Chondrocyte (in vitro differentiated cells): Measurements from ENCODE around the gene P2RY12. TPM values are rescaled to one million over a fixed set of nuclear protein-coding genes. Genes with fewer than 3 reads are reported as not detected.
A peak's percentile ranks its signal among the peaks of the same experiment; 100 is the strongest.

Source experiments
- DNase-seq: peaks from one replicate; pipeline ENCODE4 v3.0.0; 2021; ENCODE audit warnings: mixed read lengths, low spot score
- H3K27ac Mint-ChIP-seq: one replicate; pipeline ENCODE4 v1.8.0; 2021; ENCODE audit warnings: mild to moderate bottlenecking, moderate library complexity, mixed read lengths; ENCODE audit not compliant: unreplicated experiment
- H3K27me3 Mint-ChIP-seq: 2 replicates; pipeline ENCODE4 v1.8.0; 2021; ENCODE audit warnings: low read depth, mixed read lengths
- H3K36me3 Mint-ChIP-seq: 2 replicates; pipeline ENCODE4 v1.8.0; 2021; ENCODE audit warnings: low read depth, mixed read lengths
- H3K4me1 Mint-ChIP-seq: 2 replicates; pipeline ENCODE4 v1.8.0; 2021; ENCODE audit warnings: low read depth, mild to moderate bottlenecking, mixed read lengths
- H3K4me3 Mint-ChIP-seq: one replicate; pipeline ENCODE4 v1.8.0; 2021; ENCODE audit warnings: mild to moderate bottlenecking, moderate library complexity, mixed read lengths; ENCODE audit not compliant: unreplicated experiment
- H3K9me3 Mint-ChIP-seq: 2 replicates; pipeline ENCODE4 v1.8.0; 2021; ENCODE audit warnings: low read depth, mixed read lengths
- CTCF ChIP-seq: fragments of 200-600 bp; sonication (generic); IDR thresholded peaks from 2 replicates; pipeline ENCODE4 v1.5.0; 2021; ENCODE audit warnings: antibody characterized with exemption, mild to moderate bottlenecking, moderate library complexity
- total RNA-seq: library from RNA; stranded (reverse); gene quantifications from 3 replicates; pipeline ENCODE4 v1.2.1, GENCODE V29; 2021

P2RY12 gene
- total RNA-seq, 1 donor from 2014 or later = not detected

- no peaks in the 10 kb centered on the region for H3K36me3 Mint-ChIP-seq
- no peak overlapping the region for H3K4me3 Mint-ChIP-seq
- no peak overlapping the region for H3K27ac Mint-ChIP-seq
- no peak for DNase-seq
- peak; percentile 91 for TF ChIP-seq CTCF
- H3K27me3 Mint-ChIP-seq = no peaks in the 10 kb centered on the region
- H3K9me3 Mint-ChIP-seq = no peaks in the 10 kb centered on the region
- no peaks in the 10 kb centered on the region for H3K4me1 Mint-ChIP-seq
Measured at GRCh38 chr3:151327571-151328198, 56.9 kb downstream of the P2RY12 start.

- Mint-ChIP-seq H3K27me3 (no peaks in the 10 kb centered on the region), H3K36me3 (peaks cover 1% of the 10 kb centered on the region), H3K4me1 (peaks cover 5% of the 10 kb centered on the region), H3K9me3 (no peaks in the 10 kb centered on the region), H3K27ac (no peak overlapping the region), H3K4me3 (no peak overlapping the region)
- no peak for TF ChIP-seq CTCF
- no peak for DNase-seq
Measured at GRCh38 chr3:151322511-151322910, 62.0 kb downstream of the P2RY12 start.

- Mint-ChIP-seq H3K27me3 (no peaks in the 10 kb centered on the region), H3K9me3 (no peaks in the 10 kb centered on the region), H3K36me3 (peaks cover 1% of the 10 kb centered on the region), H3K4me3 (no peak overlapping the region), H3K27ac (no peak overlapping the region), H3K4me1 (peaks cover 8% of the 10 kb centered on the region)
- TF ChIP-seq CTCF = no peak
- no peak for DNase-seq
Measured at GRCh38 chr3:151321526-151321925, 63.0 kb downstream of the P2RY12 start.

- Mint-ChIP-seq H3K27me3 (no peaks in the 10 kb centered on the region), H3K9me3 (peaks cover 6% of the 10 kb centered on the region), H3K4me3 (no peak overlapping the region), H3K27ac (no peak overlapping the region), H3K36me3 (peaks cover 1% of the 10 kb centered on the region), H3K4me1 (peaks cover 19% of the 10 kb centered on the region)
- no peak for DNase-seq
- no peak for TF ChIP-seq CTCF
Measured at GRCh38 chr3:151320131-151320530, 64.4 kb downstream of the P2RY12 start.

GRCh38 chr3:151319628-151320027, 64.9 kb downstream of the P2RY12 start:
- Mint-ChIP-seq H3K27me3 (no peaks in the 10 kb centered on the region), H3K4me1 (peaks cover 22% of the 10 kb centered on the region), H3K9me3 (peaks cover 9% of the 10 kb centered on the region), H3K36me3 (peaks cover 1% of the 10 kb centered on the region), H3K4me3 (no peak overlapping the region), H3K27ac (no peak overlapping the region)
- TF ChIP-seq CTCF = no peak
- no peak for DNase-seq
